ENCODE results near the gene NPFF.

- TF ChIP-seq POLR2A (IDR thresholded peaks at IDR 0.05) (peak; percentile 92 to 94), CTCF (IDR thresholded peaks at IDR 0.05) (no peak)
These were observed 7.0 kb downstream of the NPFF start for GRCh38 chr12:53500142-53500775.
